HCT116 (cell line): ENCODE measurements around the gene ANKZF1. TPM values are rescaled to one million over a fixed set of nuclear protein-coding genes. Genes with fewer than 3 reads are reported as not detected.

Source experiments
- ATAC-seq: fragments of 200-7000 bp; cut with Tn5 transposase; 2 replicates; pipeline ENCODE4 v1.9.1; 2020; ENCODE audit warnings: mild to moderate bottlenecking, moderate library complexity
- Bru-seq: library from RNA; stranded (reverse); fragments of 400-500 nt; gene quantifications from one replicate; lab custom pipeline; 2021; lab: Mats Ljungman, UMichigan
- BruChase-seq, 2 experiments: library from RNA; stranded (reverse); fragments of 400-500 nt; gene quantifications; one replicate each; lab custom pipeline; 2021; lab: Mats Ljungman, UMichigan
- BruUV-seq: library from RNA; stranded (reverse); fragments of 400-500 nt; replicated peaks from 2 replicates; lab custom pipeline; 2021; lab: Mats Ljungman, UMichigan
- CTCF ChIA-PET: fragments of 300-600 bp; sonication (Branson Sonifier 250); formaldehyde crosslinking; loops from one replicate; lab custom pipeline; 2021; ENCODE audit warnings: antibody characterized with exemption; lab: Charles Lee
- POLR2A ChIA-PET: fragments of 300-600, 350-600 bp; sonication (Branson Sonifier 250); formaldehyde crosslinking; loops from one replicate; lab custom pipeline; 2021; ENCODE audit warnings: antibody characterized with exemption; lab: Charles Lee
- RAD21 ChIA-PET, 2 experiments: fragments of 300-600 bp; sonication (Branson Sonifier 250); formaldehyde crosslinking; loops; one replicate each; lab custom pipeline; 2023; ENCODE audit warnings: low total read pairs in 2 of 2; ENCODE audit not compliant: uncharacterized antibody in 2 of 2, unreplicated experiment in 2 of 2, low non-redundant PET in 1 of 2; lab: Charles Lee
- DNase-seq: peaks from one replicate; pipeline ENCODE4 v3.0.0-alpha.2; 2010; ENCODE audit warnings: low read depth, low spot score
- H2AFZ ChIP-seq: fragments of 200-600 bp; shearing (Covaris generic), sonication (generic); 2 replicates; pipeline ENCODE4 v1.6.1; 2017; ENCODE audit warnings: low read depth, mixed run types, mixed read lengths, antibody characterized with exemption, low read length; ENCODE audit not compliant: poor library complexity, severe bottlenecking
- H3K27ac ChIP-seq: 2 replicates; pipeline ENCODE4 v1.5.1; 2012; ENCODE audit warnings: low read depth, low read length
- H3K27me3 ChIP-seq: fragments of 200-600 bp; sonication (generic); 2 replicates; pipeline ENCODE4 v1.6.1; 2016; ENCODE audit warnings: mixed run types, low read length, mixed read lengths; ENCODE audit not compliant: insufficient read depth
- H3K36me3 ChIP-seq, 2 experiments: fragments of 200-500 bp in 1 of 2; fragments of 200-600 bp in 1 of 2; sonication (Bioruptor generic) in 1 of 2; sonication (generic) in 1 of 2; 2 replicates each; pipeline versions ENCODE4 v1.5.1 to v1.6.1; 2014 to 2016; ENCODE audit warnings: low read length in 2 of 2, inconsistent platforms in 1 of 2, mixed read lengths in 1 of 2, mixed run types in 1 of 2; ENCODE audit not compliant: insufficient read depth in 2 of 2, control insufficient read depth in 1 of 2
- H3K4me1 ChIP-seq, 2 experiments: fragments of 200-600 bp in 1 of 2; sonication (generic) in 1 of 2; 2 replicates each; pipeline versions ENCODE4 v1.5.1 to v1.6.1; 2012 to 2017; ENCODE audit warnings: low read length in 2 of 2, inconsistent platforms in 1 of 2, mild to moderate bottlenecking in 1 of 2, mixed read lengths in 1 of 2, mixed run types in 1 of 2, moderate library complexity in 1 of 2; ENCODE audit not compliant: insufficient read depth in 2 of 2, control insufficient read depth in 1 of 2
- H3K4me2 ChIP-seq: fragments of 200-600 bp; sonication (generic); 2 replicates; pipeline ENCODE4 v1.6.1; 2017; ENCODE audit warnings: mixed run types, low read length, mixed read lengths
- H3K4me3 ChIP-seq, 2 experiments: fragments of 200-600 bp in 1 of 2; sonication (generic) in 1 of 2; replicated peaks in 1 of 2; 2 replicates each; pipeline ENCODE4 v1.5.1; 2011 to 2016; ENCODE audit warnings: low read length in 2 of 2, control low read depth in 1 of 2, low read depth in 1 of 2, mild to moderate bottlenecking in 1 of 2, mixed read lengths in 1 of 2, mixed run types in 1 of 2
- H3K79me2 ChIP-seq: fragments of 200-600 bp; sonication (generic); 2 replicates; pipeline ENCODE4 v1.6.1; 2017; ENCODE audit warnings: mild to moderate bottlenecking, mixed run types, low read length, moderate library complexity, mixed read lengths; ENCODE audit not compliant: insufficient read depth
- H3K9ac ChIP-seq: fragments of 200-600 bp; sonication (generic); 2 replicates; pipeline ENCODE4 v1.6.1; 2016; ENCODE audit warnings: low read length, mixed read lengths
- H3K9me2 ChIP-seq: fragments of 200-600 bp; sonication (generic), shearing (Covaris generic); 2 replicates; pipeline ENCODE4 v1.6.1; 2017; ENCODE audit warnings: mixed run types, mild to moderate bottlenecking, moderate library complexity; ENCODE audit not compliant: insufficient read depth
- H3K9me3 ChIP-seq, 2 experiments: fragments of 200-500 bp in 1 of 2; fragments of 200-600 bp in 1 of 2; sonication (Bioruptor generic) in 1 of 2; sonication (generic) in 1 of 2; 2 replicates each; pipeline ENCODE4 v1.6.1; 2014 to 2017; ENCODE audit warnings: low read length in 2 of 2, mixed read lengths in 2 of 2, inconsistent platforms in 1 of 2, low read depth in 1 of 2, mild to moderate bottlenecking in 1 of 2, mixed run types in 1 of 2, moderate library complexity in 1 of 2; ENCODE audit not compliant: control insufficient read depth in 1 of 2, insufficient read depth in 1 of 2
- H4K20me1 ChIP-seq: fragments of 200-600 bp; sonication (generic), shearing (Covaris generic); 2 replicates; pipeline ENCODE4 v1.6.1; 2017; ENCODE audit warnings: mixed run types, mild to moderate bottlenecking, moderate library complexity; ENCODE audit not compliant: insufficient read depth
- ATF3 ChIP-seq: IDR thresholded peaks from 2 replicates; pipeline ENCODE4 v1.6.1; 2012
- CTCF ChIP-seq, 3 experiments: fragments of 200-600 bp in 1 of 3; sonication (generic) in 1 of 3; IDR thresholded peaks in 2 of 3; conservative IDR thresholded peaks in 1 of 3; 2 replicates each; pipeline ENCODE4 v1.5.1; 2012 to 2017; ENCODE audit warnings: low read depth in 2 of 3, low read length in 2 of 3, antibody characterized with exemption in 1 of 3, borderline replicate concordance in 1 of 3, control low read depth in 1 of 3, mild to moderate bottlenecking in 1 of 3, mixed read lengths in 1 of 3, mixed run types in 1 of 3, moderate library complexity in 1 of 3; ENCODE audit not compliant: insufficient read depth in 1 of 3
- EGR1 ChIP-seq: IDR thresholded peaks from 2 replicates; pipeline ENCODE4 v1.6.1; 2012; ENCODE audit warnings: low read depth
- EZH2phosphoT487 ChIP-seq: fragments of 200-600 bp; IDR thresholded peaks from 2 replicates; pipeline ENCODE4 v1.6.1; 2018; ENCODE audit warnings: antibody characterized with exemption, borderline replicate concordance
- FOSL1 ChIP-seq: IDR thresholded peaks from 2 replicates; pipeline ENCODE4 v1.6.1; 2012; ENCODE audit warnings: low read depth
- MAX ChIP-seq: IDR thresholded peaks from 2 replicates; pipeline ENCODE4 v1.6.1; 2012
- POLR2A ChIP-seq: IDR thresholded peaks from 2 replicates; pipeline ENCODE4 v1.7.0; 2011; ENCODE audit warnings: borderline replicate concordance; ENCODE audit not compliant: insufficient read depth, insufficient read length; ENCODE audit errors: extremely low read depth
- POLR2AphosphoS5 ChIP-seq: IDR thresholded peaks from 2 replicates; pipeline ENCODE4 v1.6.1; 2011; ENCODE audit warnings: mild to moderate bottlenecking, low read depth, low read length, moderate library complexity
- SIN3A ChIP-seq: IDR thresholded peaks from 2 replicates; pipeline ENCODE4 v1.6.1; 2012; ENCODE audit warnings: low read depth
- SP1 ChIP-seq: IDR thresholded peaks from 2 replicates; pipeline ENCODE4 v1.6.1; 2012; ENCODE audit warnings: low read depth
- YY1 ChIP-seq: IDR thresholded peaks from 2 replicates; pipeline ENCODE4 v1.6.1; 2011; ENCODE audit warnings: low read length, low read depth, moderate library complexity, mild to moderate bottlenecking; ENCODE audit not compliant: insufficient replicate concordance; ENCODE audit errors: extremely low read depth
- ZBTB33 ChIP-seq: IDR thresholded peaks from 2 replicates; pipeline ENCODE4 v1.6.1; 2011; ENCODE audit warnings: mild to moderate bottlenecking, low read length, moderate library complexity; ENCODE audit not compliant: insufficient replicate concordance; ENCODE audit errors: extremely low read depth
- ZFX ChIP-seq: fragments of 450-650 bp; IDR thresholded peaks from 2 replicates; pipeline ENCODE4 v1.6.1; 2017
- intact Hi-C: fragments of 100-400 bp; cut with micrococcal nuclease; formaldehyde crosslinking; loops from 2 replicates; pipeline ENCODE4 v1.10.0; 2022
- long read RNA-seq: library from polyadenylated mRNA; unstranded; transcript quantifications from one replicate; pipeline ENCODE4 v2.0.0, GENCODE V29; 2021; ENCODE audit not compliant: unreplicated experiment
- polyA plus RNA-seq: library from polyadenylated mRNA; unstranded; fragments of >200 nt; gene quantifications from 2 replicates; pipeline ENCODE4 v1.2.1, GENCODE V29; 2012; ENCODE audit warnings: missing spikeins
- total RNA-seq: library from RNA; stranded (reverse); gene quantifications from one replicate; pipeline ENCODE4 v1.2.1, GENCODE V29; 2021; ENCODE audit not compliant: unreplicated experiment

ANKZF1 gene
- 64.7 TPM for total RNA-seq
- 55.8 and 69.3 TPM in 2 replicates for polyA plus RNA-seq
- percentile 89 among the genes with signal in this experiment for Bru-seq, nascent RNA
- percentile 93 among the genes with signal in this experiment for BruChase-seq, experiment 1, labeled RNA remaining after a 6-hour chase
- BruChase-seq, experiment 2, labeled RNA remaining after a 2-hour chase = percentile 95 among the genes with signal in this experiment
- long read RNA-seq, transcript ANKZF1-201 (14 exons, 2,579 nt) = major isoform, 14 of 57 reads
- long read RNA-seq, partial matches to known transcripts = 12 of 57 reads
- long read RNA-seq, other reads (novel, unspliced or antisense) = 28 of 57 reads

GRCh38 chr2:219229305-219230058 is at the start of gene ANKZF1, which contains the start of gene ATG9A:
Gene ANKZF1, plus strand, starts transcription at chr2:219229806. Its CDS starts 452 bp downstream, at chr2:219230258.
Gene ATG9A, minus strand, starts transcription at chr2:219229636. Its CDS starts 1,612 bp downstream, at chr2:219228024.
- CTCF ChIA-PET = interaction anchor here (0.9 to 2.4 kb wide), 3 partner anchors 45 to 249 kb away, joined by 3 to 12 read pairs (median 3); no protein-coding TSS in a partner anchor
- POLR2A ChIA-PET = interaction anchor here (1.0 to 1.9 kb wide), 4 partner anchors 16 to 45 kb away, joined by 3 to 7 read pairs (median 4); partner anchors contain the start of genes GLB1L and STK16
- ATAC-seq (peak; percentile 98), DNase-seq (peak; percentile 96)
- Histone ChIP-seq H3K4me3 (peak within 1 kb of the TSS; percentile 79 to 98), H3K9ac (peak within 1 kb of the TSS; percentile 85), H3K27me3 (no peaks in the 10 kb centered on the region), H3K9me3 (no peaks in the 10 kb centered on the region), H4K20me1 (no peaks in the 10 kb centered on the region), H3K36me3 (peaks cover 21 to 35% of the 10 kb centered on the region in 2 experiments; a peak in 3 of 4 replicates), H3K4me2 (peak within 1 kb of the TSS; percentile 95), H3K27ac (peak within 1 kb of the TSS; percentile 78), H2AFZ (no peak within 1 kb of the TSS), H3K4me1 (peaks cover 6 to 18% of the 10 kb centered on the region in 2 experiments; a peak in 3 of 4 replicates), H3K79me2 (peaks cover 27% of the 10 kb centered on the region), H3K9me2 (no peaks in the 10 kb centered on the region)
- peak; percentile 98 for TF ChIP-seq SP1
- TF ChIP-seq POLR2AphosphoS5 = peak; percentile 95
- TF ChIP-seq YY1 = peak; percentile 58
- TF ChIP-seq EGR1 = peak; percentile 85
- TF ChIP-seq POLR2A = peak; percentile 78
- TF ChIP-seq FOSL1 = no peak
- TF ChIP-seq ATF3 = no peak
- no peak for TF ChIP-seq EZH2phosphoT487
- peak; percentile 97 for TF ChIP-seq SIN3A
- TF ChIP-seq ZBTB33 = peak; percentile 76
- TF ChIP-seq CTCF (IDR thresholded peaks at IDR 0.05 in 2 of 3, conservative IDR thresholded peaks at IDR 0.05 in 1 of 3; ENCODE audit: borderline replicate concordance in 1 of 3, insufficient read depth in 1 of 3, low read depth in 2 of 3, low read length in 2 of 3) = no peak
- peak; percentile 91 for TF ChIP-seq ZFX
- peak; percentile 77 for TF ChIP-seq MAX
- RAD21 ChIA-PET = no interaction called here
- intact Hi-C loops = loop anchor here (1.0 to 5.0 kb wide), 2 partner anchors 45 to 68 kb away; no protein-coding TSS in a partner anchor
- BruUV-seq = no TSS peak
